HG03442 (cell line): Measurements from ENCODE around the gene TNFRSF11A.

ENCODE experiments used
- ATAC-seq: cut with Tn5 transposase; IDR thresholded peaks from one replicate; pipeline ENCODE4 v1.9.1; 2021; ENCODE audit warnings: mild to moderate bottlenecking, moderate library complexity; ENCODE audit not compliant: unreplicated experiment

TNFRSF11A gene

DNA sequence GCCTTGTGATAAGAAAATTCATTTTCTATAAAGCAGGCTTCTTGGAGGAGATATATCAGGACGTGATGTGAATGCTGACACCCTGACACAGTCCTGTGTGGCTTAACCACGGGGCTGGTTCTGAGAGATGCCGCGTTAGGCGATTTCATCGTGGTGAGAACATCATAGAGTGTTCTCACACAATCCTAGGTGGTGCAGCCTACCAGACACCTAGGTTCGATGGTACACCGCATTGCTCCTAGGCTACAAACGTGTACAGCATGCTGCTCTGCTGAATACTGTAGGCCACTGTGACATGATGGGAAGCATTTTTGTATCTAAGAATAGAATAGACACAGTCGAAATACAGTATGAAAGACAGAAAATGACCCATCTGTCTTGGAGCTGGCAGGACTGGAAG lies 82.5 kb downstream of the TNFRSF11A start:
- ATAC-seq = no peak

DNA sequence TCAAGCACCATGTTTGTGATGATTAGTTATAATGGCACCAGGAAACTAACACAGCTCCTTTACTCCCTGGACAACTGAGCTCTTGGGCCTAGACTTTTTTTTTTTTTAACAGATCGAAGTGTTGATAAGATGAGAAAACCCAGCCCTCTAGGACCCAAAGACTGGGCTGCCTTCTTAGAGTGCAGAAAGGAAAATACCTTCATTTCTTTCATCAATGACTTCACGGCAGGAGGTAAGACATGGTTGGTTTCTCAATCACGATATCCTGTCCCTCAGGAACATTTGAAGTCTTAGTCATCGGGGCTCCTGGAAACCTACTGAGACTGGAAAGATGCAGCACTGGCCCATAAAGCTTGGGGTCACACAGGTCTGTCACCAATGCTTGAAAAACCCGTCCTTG lies 84.7 kb downstream of the TNFRSF11A start:
- no peak for ATAC-seq

DNA sequence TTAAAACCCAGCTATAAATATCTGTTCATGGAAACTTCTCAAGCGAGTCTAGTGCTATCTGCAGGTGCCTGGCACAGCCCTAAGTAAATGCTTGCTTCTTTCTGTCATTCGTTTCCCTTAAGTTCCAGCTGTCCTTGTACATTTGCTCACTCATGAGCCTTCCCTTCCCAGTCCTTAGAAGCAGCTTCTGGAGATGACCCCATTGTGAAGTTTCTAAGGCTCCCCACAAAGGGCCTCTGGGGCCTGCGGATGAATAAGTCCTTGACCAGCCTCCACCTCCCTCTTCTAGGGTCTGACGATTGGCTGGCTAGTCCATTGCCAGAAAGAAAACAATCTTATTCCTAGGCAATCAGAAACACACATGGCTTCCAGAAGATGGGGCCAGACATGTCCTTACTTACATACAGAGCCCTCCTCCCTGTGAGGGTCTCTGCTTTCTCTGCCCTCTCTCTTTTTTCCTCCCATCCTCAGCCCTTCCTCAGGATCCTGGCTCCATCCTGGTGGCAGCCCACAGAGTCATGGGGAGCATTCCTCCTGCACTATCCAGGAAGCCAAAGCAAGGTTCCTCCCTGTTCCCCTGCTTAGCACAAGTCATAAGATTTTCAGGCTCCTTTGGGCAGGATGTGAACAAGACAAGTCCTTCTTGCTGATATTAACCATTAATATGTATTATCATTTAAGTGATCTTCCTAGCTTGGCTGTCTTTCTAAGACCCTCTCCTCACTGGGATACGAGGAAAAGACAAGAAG lies 87.3 kb downstream of the TNFRSF11A start:
- ATAC-seq = no peak

- no peak for ATAC-seq
Measured at GRCh38 chr18:62413206-62413605, 88.1 kb downstream of the TNFRSF11A start.

DNA sequence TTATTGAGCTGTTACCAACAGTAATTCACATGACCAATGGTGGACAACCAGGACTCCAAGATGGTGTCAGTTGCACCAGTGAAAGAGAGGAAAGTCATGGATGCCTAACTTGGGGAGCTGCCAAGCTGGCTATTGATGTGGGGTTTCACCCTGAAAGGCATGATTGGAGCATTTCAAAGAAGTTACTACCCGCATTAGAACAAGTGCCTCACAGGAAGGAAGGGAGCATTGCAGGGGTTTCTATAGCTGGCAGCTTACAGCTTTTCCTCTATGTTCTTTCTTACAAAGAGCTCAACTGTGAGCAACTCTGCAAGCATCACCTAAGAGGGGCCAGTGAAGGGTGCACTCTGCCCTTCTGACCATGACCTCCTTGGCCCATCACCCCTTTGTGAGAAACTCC lies 93.1 kb downstream of the TNFRSF11A start:
- ATAC-seq = no peak

DNA sequence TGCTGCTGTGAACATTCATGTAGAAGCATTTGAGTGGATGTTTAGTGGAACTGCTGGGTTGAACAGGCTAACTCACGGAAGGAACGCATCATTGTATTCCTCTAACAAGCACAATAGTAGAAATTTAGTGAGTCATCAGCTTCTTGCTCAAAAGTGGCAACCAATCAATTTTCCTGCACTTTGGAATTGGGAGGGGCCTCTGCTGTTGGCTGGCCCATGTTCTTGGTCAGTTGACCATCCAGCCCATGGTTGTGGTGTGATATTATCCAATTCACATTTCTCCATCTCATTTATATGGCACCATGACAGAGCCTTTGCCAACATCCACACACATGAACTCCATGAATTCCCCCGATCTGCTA lies 95.0 kb downstream of the TNFRSF11A start:
- ATAC-seq = no peak

GRCh38 chr18:62420513-62421209 lies 95.6 kb downstream of the TNFRSF11A start:
- ATAC-seq = peak; percentile 92

DNA sequence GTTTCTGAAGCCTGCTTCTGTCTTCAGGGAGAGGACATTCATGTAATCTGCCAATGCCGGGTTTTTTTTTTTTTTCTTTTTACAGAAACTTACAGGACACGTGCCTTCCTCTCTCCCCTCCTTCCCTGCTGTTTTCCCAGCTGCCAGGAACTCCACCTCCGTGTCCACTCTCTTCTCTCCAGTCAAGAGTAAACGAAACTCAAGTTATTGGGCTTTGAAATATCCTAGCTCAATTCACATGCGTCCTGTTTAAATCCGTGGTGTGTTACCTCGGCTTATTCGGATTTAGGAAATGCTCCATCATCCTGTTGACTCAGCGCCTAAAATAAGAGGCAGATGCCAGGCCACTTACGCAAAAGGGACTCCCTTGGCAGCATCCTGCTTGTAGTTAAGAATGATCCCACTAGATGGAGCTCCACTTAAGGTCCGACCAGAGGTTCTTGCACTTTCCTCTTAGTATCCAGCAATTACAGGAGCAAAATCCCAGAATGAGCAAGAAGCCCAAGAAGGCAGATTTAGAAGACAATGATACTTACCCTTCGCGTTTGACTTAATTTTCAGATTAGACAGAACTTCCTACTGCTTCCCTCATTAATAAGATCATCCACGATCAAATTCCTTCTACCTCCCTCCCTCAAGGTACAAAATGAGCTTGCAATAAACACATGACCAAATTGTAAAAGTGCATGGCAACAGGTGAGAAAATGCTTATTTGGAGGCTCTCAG lies 100.5 kb downstream of the TNFRSF11A start:
- ATAC-seq = peak; percentile 51

DNA sequence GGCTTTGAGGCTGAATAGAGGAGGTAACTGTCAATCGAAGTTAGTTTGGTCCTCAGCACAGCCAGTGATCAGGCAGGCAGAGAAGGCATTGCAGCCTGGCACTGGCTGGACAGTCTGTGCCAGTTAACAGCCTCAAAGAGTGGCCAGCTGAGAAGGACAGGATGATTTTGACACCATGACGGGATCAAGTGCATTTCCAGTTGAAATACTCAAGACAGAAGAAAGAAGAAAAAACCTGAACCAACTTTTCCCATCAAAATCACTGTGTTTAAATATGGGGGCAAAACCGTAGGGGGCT lies 101.0 kb downstream of the TNFRSF11A start:
- no peak for ATAC-seq

DNA sequence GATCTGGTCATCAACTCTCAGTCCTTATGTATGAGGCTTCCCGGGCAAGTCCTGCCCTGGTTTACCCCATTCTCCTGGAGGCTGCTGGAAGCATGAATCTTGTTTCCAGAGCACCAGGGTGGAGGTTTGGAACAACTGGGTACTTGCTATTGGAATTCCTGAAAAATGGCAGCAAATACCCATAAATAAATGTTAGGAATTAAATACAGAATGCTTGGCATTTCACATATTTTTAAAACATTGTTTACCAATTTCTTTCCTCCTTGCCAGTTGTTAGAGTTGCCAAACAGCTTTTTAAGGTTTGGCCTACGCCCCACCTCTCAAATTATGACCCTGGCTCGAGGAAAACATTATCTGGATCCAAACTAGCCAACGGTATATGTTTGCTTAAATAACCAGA lies 107.1 kb downstream of the TNFRSF11A start:
- ATAC-seq = no peak

GRCh38 chr18:62434798-62435197 lies 109.7 kb downstream of the TNFRSF11A start:
- no peak for ATAC-seq

DNA sequence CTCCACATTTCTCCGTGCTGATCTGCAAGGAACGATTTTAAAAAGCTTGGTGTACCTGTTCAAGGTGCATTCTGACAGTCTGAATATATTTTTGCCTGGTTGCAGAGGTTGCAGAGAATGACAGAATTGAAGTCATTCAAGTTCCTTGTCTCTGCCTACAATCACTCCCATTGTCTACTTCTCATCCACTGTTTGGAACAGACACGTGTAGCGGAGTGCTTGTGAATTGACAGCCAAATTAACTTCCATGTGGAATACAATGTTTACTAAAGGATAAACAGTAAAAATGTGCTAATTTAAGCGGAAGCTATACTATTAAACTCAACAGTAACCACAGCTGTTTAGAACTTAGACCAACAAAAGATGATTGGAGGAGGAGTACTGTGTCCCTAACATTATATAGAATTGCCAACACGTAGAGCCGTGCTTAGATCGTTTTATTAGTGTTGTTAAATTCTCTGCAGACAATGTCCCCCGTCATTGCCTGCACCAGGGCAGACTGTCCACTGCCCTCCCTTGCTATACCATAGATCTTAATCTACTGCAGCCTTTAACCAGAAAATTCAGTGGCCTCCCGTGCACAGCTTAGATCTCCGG lies 110.4 kb downstream of the TNFRSF11A start:
- no peak for ATAC-seq

DNA sequence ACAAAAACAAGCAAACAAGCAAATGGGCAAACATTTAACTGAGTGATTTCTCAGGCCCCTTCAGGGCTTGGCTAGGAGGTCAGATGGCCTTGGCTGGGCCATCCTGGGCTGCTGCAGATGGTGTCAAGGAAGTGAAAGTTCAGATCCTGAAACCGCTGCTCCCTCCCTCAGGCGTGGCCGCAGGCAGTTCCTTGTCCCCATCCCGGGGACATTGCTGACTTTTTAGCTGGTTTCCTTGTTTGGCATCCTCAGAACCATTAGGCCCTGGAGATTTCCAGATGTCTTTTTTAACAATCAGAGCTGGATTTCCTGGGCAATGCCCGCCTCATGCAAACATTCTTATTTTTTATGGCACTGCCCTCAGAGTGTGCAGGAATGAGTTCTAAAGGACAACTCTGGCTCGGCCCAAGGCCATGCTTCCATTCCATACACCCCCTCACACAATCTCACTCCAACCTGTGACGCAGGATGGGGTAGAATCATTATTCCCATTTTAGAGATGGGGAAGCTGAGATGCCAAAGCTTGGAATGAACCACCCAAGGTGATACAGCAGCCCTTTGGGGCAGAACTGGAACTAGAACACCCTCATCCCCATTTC lies 111.6 kb downstream of the TNFRSF11A start:
- no peak for ATAC-seq

- peak; percentile 63 for ATAC-seq
Measured at GRCh38 chr18:62437235-62438017, 112.3 kb downstream of the TNFRSF11A start.

DNA sequence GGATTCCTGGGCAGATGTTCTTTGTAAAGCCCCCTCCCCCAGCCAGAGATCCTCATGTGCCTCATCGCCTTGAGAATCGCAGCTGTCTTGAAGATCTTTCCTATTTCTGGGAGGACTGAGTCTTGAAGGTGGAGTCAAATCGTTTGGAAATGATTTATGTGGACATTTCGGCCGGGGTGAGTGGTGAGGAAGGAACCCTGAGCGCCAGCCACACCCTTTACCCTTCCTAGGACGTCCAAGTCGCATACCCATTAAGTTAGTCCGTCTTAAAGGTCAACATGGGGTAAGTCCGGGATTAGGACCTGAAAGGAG lies 112.9 kb downstream of the TNFRSF11A start:
- no peak for ATAC-seq

DNA sequence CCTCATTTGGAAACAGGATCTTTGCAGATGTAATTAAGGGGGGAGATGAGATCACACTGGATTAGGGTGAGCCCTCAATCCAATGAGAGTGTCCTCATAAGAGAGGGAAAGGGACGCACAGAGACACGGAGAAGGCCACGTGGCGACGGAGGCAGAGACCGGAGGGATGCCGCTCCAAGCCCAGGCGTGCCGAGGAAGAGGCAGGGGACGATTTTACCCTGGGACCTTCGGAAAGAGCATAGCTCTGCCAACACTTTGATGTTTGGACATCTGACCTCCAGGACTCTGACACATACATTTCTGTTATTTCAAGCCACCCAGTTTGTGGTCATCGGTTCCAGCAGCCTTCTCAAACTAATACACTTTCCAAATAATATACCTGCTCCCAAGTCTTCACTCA lies 113.3 kb downstream of the TNFRSF11A start:
- ATAC-seq = no peak

- no peak for ATAC-seq
Measured at GRCh38 chr18:62438866-62439265, 113.8 kb downstream of the TNFRSF11A start.
